HG02938 (cell line): ENCODE data around the gene CSNK1E.
"Not testable (repeated sequence)": the region's sequence is repeated elsewhere in the genome, so short reads cannot be mapped to it uniquely, and the experiment has no call there.

ENCODE experiments used
- ATAC-seq: cut with Tn5 transposase; IDR thresholded peaks from one replicate; pipeline ENCODE4 v1.9.1; 2021; ENCODE audit warnings: mild to moderate bottlenecking, moderate library complexity; ENCODE audit not compliant: unreplicated experiment

CSNK1E gene

DNA sequence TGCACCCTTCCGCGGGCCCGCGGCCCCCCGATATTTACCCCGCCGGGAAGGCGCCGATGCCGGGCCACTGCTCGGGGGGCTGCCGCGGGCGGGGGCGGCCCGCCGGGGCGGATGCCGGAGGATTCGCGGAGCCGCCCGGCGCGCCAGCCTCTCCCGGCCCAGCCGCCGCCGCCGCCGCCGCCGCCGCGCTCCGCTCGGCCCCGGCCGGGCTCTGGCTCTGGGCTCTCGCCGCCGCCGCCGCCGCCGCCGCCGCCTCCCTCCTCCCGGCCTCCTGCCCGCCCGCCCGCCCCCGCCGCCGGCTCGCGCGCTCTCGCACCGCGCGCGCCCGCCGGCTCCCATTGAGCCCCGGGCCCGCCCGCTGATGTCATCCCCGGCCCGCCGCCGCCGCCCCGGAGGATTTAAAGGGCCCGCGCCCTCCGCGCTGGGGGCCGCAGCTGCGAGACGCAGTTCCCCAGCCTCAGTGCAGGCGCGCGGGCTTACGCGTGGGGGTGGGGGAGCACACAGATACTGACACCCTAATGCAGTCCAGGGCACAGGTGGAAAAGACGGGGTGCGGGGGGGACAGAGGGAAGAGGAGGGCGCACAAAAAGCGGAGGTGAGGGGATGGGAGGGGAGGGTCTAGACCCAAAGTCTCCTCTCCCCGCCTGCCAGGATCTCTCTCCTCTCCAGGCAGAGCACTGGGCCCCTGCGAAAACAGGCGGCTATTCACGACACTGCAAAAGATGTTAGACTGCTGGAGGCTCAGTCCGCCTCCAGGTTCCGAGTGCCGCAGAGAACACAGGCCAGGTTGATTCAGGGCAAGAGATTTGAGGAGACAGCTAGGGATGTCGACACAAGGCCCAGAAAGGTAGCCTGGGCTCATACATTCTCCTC, at the start of gene CSNK1E:
Gene CSNK1E, minus strand, starts transcription at position 312 of the 873 bp plus-strand sequence. CDS start 3,276 bp downstream, outside the sequence.
- ATAC-seq: no peak

DNA sequence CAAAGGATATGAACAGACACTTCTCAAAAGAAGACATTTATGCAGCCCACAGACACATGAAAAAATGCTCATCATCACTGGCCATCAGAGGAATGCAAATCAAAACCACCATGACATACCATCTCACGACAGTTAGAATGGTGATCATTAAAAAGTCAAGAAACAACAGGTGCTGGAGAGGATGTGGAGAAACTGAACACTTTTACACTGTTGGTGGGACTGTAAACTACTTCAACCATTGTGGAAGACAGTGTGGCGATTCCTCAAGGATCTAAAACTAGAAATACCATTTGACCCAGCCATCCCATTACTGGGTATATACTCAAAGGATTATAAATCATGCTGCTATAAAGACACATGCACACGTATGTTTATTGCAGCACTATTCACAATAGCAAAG, 48.6 kb upstream of the CSNK1E start:
- ATAC-seq: not testable (repeated sequence)

DNA sequence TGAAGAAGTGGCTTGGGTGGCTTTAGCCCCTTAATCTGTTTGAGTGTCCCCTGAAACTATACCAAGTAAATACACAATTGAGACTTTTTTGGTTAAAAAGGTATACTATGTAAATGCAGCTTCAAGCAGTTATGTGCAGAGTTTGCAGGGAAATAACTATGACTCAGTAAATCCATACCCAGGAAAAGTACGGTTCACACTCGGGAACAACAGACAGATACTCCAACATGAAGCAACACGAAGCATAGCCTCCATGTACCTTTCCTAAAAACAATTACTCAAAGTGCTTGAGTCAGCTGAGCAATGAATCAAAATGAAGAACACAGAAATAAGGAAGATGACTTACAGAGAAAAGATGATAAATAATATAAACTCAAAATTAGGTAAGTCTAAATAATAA, 47.9 kb upstream of the CSNK1E start:
- ATAC-seq: not testable (repeated sequence)

GRCh38 chr22:38360560-38360959, 43.3 kb upstream of the CSNK1E start:
- ATAC-seq: not testable (repeated sequence)

- not testable (repeated sequence) for ATAC-seq
These were observed 42.6 kb upstream of the CSNK1E start for GRCh38 chr22:38359817-38360216.

DNA sequence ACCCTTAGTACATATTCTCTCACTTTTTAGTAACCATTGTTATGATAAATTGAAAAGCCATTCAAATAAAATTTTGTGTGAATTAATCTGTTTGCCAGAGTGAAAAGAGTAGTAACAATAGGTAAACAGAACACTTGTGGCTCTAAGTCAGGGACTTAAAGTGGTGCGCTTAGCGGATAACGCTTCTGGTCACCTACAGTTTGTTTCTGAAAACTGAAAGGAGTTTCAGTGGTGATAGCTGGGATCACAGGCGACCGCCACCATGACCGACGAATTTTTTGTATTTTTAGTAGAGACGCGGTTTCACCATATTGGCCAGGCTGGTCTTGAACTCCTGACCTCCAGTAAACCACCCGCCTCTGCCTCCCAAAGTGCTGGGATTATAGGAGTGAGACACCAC, 40.7 kb upstream of the CSNK1E start:
- ATAC-seq: not testable (repeated sequence)

GRCh38 chr22:38355275-38355674, 38.0 kb upstream of the CSNK1E start:
- ATAC-seq: no peak

- no peak for ATAC-seq
These were observed 36.5 kb upstream of the CSNK1E start for GRCh38 chr22:38353701-38354100.

- ATAC-seq: no peak
These were observed 36.0 kb upstream of the CSNK1E start for GRCh38 chr22:38353142-38353629.

GRCh38 chr22:38352436-38352835, 35.2 kb upstream of the CSNK1E start:
- no peak for ATAC-seq

DNA sequence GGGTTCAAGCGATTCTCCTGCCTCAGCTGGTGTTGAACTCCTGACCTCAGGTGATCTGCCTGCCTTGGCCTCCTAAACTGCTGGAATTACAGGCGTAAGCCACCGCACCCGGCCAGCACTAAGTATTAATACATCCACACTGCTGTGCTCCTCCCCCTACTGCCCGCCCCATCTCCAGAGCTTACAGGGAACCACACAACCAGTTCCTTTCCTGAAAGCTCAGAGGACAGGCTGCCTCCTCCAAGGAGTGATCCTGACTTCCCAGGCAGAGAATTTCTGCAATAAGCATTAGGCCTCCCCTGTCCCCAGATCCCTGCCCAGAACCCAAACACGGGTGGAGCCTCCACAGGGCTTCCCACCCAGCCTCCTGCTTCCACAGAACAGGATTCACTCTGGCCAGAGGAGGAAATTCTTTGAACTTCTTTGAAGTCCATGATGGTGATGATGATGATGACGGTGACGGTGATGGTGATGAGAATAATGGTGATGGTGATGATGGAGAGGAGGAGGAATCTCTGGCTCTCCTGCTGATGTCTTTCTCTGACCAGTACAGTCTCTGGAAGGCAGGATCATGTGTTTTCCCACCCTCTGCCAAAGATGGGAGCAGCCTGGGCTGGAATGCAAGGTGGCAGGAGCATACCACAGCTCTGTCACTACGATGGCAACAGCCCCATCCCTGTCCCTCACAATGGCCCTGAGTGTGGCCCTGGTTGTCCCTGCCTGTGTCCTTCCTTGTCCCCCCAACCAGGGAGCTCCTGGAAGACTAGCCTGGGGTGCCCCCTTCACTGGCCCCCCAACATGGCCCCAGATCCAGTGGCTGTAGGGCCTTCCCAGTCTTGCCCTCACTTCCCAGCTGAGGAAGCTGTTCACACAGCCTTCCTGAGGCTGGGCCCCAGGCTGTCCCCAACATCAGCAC, 33.5 kb upstream of the CSNK1E start:
- no peak for ATAC-seq

GRCh38 chr22:38348751-38349496, 31.7 kb upstream of the CSNK1E start:
- ATAC-seq: no peak

DNA sequence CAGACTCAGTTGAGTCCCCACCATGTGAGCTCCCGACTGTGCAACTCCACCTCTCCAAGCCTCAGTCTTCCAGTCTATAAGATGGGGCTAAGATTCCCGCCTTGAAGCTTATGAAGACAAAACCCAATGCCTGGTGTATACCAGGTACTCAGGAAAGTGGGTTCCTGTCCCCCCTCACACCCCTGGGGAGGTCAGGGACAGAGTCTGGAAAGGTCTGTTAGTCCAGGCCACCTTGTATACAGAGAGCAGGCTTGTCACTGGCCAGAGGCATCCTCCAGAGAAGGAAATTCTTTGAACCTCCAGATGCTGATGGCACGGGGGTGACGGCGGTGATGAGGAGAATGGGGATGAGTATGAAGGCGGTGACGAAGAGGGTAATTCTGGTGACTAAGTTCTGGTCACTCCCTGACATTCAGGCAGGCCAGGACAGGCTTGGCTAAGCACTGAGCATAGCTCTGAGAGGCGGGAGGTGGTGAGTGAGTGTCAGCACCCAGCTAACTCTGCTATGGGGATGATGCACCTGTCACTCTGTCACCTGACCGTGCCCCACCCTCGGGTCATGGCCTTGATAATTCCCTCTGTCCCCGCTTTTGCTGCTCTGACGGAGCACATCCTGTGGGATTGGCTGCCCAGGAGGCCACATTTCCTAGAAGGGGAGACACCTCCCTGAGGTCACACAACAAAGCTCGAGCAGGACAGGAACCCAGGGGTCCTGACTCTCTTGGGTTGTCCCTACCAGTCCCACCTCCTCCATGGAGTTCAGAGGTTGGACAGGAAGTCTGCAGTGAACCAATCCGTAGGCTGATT, 30.9 kb upstream of the CSNK1E start:
- ATAC-seq: no peak

DNA sequence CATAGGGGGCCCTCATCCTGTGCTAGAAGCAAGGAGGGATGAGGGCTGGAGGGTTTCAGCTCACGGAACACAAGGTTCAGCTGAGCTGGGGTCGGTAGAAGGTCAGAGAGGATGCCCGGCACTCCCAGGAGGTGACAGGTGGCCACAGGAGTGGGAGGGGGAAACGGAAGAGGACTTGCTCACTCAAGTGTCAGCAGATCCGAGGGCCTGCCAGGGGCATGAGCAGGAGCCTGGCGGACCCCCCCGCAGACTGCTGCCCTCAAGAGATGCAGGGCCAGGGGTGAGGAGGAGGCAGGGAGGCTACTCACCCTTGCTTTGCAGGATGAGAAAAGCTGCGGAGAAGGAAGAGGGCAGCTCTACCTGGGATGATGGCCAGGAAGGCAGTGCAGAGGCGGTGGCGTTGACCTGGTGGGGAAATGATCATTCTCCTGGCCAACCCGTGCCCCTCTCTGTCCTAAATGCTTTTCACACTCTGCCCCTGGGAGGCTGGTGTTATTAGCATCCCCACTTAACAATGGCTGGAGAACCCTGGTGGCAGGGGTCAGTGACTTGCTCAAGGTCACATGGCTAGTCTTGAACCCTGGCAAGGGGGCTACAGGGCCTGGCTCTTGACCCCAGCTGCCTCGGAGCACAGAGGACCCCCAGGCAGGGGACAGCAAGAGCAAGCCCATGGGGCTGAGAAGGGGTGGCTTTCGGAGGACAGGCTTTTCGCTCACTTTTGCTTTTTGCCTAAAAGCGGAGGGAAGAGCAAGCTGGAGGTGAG, 30.1 kb upstream of the CSNK1E start:
- ATAC-seq: no peak

DNA sequence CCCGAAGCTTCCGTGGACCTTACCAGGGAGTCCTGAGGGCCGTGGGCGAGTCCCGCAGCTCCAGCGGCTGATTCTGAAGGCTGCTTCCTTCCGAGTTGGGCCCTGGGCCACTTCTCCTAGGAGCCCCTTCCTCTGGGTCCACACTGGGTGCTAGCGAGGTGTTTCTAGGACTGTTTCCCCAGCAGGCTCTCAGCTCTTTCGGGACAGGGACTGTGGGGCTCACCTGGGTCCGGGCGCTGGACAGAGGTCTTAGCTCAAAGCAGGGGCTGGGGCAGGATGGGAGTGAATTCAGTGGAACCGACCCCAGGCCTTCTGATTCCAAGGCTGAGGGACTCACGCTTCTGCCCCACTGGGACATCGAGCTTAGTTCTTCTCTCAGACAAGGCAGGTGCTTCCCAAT, 29.3 kb upstream of the CSNK1E start:
- ATAC-seq: no peak

GRCh38 chr22:38345782-38346181, 28.5 kb upstream of the CSNK1E start:
- no peak for ATAC-seq

- not testable (repeated sequence) for ATAC-seq
These were observed 22.7 kb upstream of the CSNK1E start for GRCh38 chr22:38339893-38340292.

DNA sequence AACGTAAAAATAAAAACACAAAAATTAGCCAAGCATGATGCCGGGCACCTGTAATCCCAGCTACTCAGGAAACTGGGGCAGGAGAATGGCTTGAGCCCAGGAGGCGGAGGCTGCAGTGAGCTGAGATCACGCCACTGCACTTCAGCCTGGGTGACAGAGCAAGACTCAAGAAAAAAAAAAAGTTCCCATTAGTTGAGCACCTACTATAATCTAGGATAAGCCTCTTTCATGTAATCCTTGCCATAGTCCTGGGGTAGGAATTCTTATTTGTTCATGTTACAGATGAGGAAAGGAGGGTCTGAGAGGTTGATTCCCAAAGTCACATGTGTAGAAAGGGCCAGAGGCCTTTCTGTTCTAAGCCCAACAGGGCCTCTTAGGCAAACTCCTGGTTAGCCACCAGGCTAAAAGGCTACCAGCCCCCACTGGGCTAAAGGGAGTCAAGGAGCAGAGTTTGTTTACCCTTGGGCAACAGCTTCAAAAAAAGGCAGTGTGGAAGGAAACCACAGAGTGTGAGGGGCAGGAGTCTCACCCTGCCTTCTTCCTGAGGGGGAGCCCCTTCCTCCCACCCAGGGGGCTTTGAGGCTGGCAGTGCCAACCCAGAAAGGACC, 21.6 kb upstream of the CSNK1E start:
- no peak for ATAC-seq

GRCh38 chr22:38336699-38337098, 19.5 kb upstream of the CSNK1E start:
- ATAC-seq: no peak
